Lower leg skin (tissue), 3 donors: ENCODE measurements around the gene KCNT1.

Experiments used
- POLR2A ChIP-seq, 2 donors: fragments of 450-650 bp; IDR thresholded peaks; one replicate each; pipeline ENCODE4 v1.6.1; 2016 to 2017; ENCODE audit warnings: antibody characterized with exemption in 2 of 2, mild to moderate bottlenecking in 1 of 2, moderate library complexity in 1 of 2
- TF ChIP-seq, protein P1 (sequence below), 3 donors: fragments of 450-650 bp; IDR thresholded peaks; one replicate each; pipeline ENCODE4 v1.5.1; 2016; ENCODE audit warnings: antibody characterized with exemption in 3 of 3, mild to moderate bottlenecking in 3 of 3, moderate library complexity in 2 of 3

- TF ChIP-seq, protein P1, sequence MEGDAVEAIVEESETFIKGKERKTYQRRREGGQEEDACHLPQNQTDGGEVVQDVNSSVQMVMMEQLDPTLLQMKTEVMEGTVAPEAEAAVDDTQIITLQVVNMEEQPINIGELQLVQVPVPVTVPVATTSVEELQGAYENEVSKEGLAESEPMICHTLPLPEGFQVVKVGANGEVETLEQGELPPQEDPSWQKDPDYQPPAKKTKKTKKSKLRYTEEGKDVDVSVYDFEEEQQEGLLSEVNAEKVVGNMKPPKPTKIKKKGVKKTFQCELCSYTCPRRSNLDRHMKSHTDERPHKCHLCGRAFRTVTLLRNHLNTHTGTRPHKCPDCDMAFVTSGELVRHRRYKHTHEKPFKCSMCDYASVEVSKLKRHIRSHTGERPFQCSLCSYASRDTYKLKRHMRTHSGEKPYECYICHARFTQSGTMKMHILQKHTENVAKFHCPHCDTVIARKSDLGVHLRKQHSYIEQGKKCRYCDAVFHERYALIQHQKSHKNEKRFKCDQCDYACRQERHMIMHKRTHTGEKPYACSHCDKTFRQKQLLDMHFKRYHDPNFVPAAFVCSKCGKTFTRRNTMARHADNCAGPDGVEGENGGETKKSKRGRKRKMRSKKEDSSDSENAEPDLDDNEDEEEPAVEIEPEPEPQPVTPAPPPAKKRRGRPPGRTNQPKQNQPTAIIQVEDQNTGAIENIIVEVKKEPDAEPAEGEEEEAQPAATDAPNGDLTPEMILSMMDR (IDR thresholded peaks at IDR 0.05), result no peak
- no peak for TF ChIP-seq POLR2A (IDR thresholded peaks at IDR 0.05)
These were observed 103.5 kb downstream of the KCNT1 start for GRCh38 chr9:135805422-135806022.
